Nephron progenitor cell (in vitro differentiated cells): Measurements from ENCODE around the gene VCL.

Experiments used
- DNase-seq: peaks from one replicate; pipeline ENCODE4 v3.0.0; 2021
- H3K27ac Mint-ChIP-seq: 2 replicates; pipeline ENCODE4 v1.8.0; 2021; ENCODE audit warnings: mild to moderate bottlenecking, moderate library complexity, mixed read lengths
- H3K27me3 Mint-ChIP-seq: 2 replicates; pipeline ENCODE4 v1.8.0; 2021; ENCODE audit warnings: mild to moderate bottlenecking, low read depth, mixed read lengths; ENCODE audit not compliant: poor library complexity
- H3K36me3 Mint-ChIP-seq: 2 replicates; pipeline ENCODE4 v1.8.0; 2021; ENCODE audit warnings: low read depth, mixed read lengths
- H3K4me1 Mint-ChIP-seq: 2 replicates; pipeline ENCODE4 v1.8.0; 2021; ENCODE audit warnings: mixed read lengths
- H3K4me3 Mint-ChIP-seq: 2 replicates; pipeline ENCODE4 v1.8.0; 2021; ENCODE audit warnings: mild to moderate bottlenecking, moderate library complexity, mixed read lengths
- H3K9me3 Mint-ChIP-seq: 2 replicates; pipeline ENCODE4 v1.8.0; 2021; ENCODE audit warnings: mild to moderate bottlenecking, moderate library complexity, mixed read lengths
- CTCF ChIP-seq: fragments of 200-600 bp; sonication (generic); IDR thresholded peaks from 2 replicates; pipeline ENCODE4 v1.5.0; 2021; ENCODE audit warnings: antibody characterized with exemption

The VCL gene

GRCh38 chr10:74107391-74107790 lies 109.5 kb downstream of the VCL start:
- Mint-ChIP-seq H3K36me3 (peaks cover 90% of the 10 kb centered on the region), H3K27ac (no peak overlapping the region), H3K9me3 (no peaks in the 10 kb centered on the region), H3K4me1 (no peaks in the 10 kb centered on the region), H3K4me3 (no peak overlapping the region), H3K27me3 (peaks cover 3% of the 10 kb centered on the region)
- TF ChIP-seq CTCF, result no peak
- DNase-seq, result no peak

DNA sequence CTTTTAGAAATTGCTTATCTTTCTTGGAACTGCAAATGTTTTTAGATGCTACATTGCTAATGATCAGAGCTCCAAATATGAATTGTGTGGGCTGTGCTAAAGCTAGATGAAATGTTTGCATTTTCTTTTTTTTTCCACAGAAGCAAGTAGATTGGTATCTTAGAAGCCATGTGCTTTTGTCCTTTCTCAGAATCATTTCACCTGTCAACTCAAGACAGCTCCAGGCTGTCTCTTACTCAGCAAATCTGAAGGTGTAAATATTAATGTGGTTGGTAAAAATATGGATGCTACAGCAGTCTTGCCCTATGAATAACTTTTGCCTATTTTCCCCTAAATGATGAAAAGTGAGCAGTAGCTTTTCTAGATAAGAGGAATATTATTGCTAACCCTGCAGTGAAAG lies 111.5 kb downstream of the VCL start:
- no peak for TF ChIP-seq CTCF
- no peak for DNase-seq
- no peaks in the 10 kb centered on the region for H3K4me1 Mint-ChIP-seq
- H3K4me3 Mint-ChIP-seq, result no peak overlapping the region
- no peaks in the 10 kb centered on the region for H3K9me3 Mint-ChIP-seq
- peaks cover 89% of the 10 kb centered on the region for H3K36me3 Mint-ChIP-seq
- H3K27ac Mint-ChIP-seq, result no peak overlapping the region
- H3K27me3 Mint-ChIP-seq, result peaks cover 1% of the 10 kb centered on the region

DNA sequence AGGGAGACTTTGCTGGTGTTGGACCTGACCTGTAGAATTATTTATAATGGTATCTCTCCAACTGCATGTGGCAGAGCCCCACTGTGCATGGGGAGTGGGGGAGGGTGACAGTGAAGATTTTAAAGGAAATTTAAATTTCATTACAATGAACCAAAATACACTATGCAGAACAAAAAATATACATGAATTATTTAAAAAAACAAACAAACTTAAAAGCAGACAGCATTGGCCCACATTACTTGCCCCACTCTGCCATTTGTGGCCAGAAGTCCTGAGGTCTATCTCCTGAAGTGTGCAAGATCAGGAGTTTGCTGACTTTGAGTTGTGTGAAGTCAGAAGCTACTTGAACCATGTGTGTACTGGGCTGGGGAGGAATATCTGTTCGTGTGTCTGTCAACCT lies 112.2 kb downstream of the VCL start:
- no peaks in the 10 kb centered on the region for H3K27me3 Mint-ChIP-seq
- H3K36me3 Mint-ChIP-seq, result peaks cover 88% of the 10 kb centered on the region
- no peak overlapping the region for H3K27ac Mint-ChIP-seq
- H3K4me3 Mint-ChIP-seq, result no peak overlapping the region
- no peak for DNase-seq
- H3K4me1 Mint-ChIP-seq, result no peaks in the 10 kb centered on the region
- no peak for TF ChIP-seq CTCF
- no peaks in the 10 kb centered on the region for H3K9me3 Mint-ChIP-seq

GRCh38 chr10:74111799-74112198 lies 113.9 kb downstream of the VCL start:
- no peaks in the 10 kb centered on the region for H3K27me3 Mint-ChIP-seq
- peak overlapping the region; percentile 39 for H3K27ac Mint-ChIP-seq
- H3K9me3 Mint-ChIP-seq, result no peaks in the 10 kb centered on the region
- no peaks in the 10 kb centered on the region for H3K4me1 Mint-ChIP-seq
- no peak for TF ChIP-seq CTCF
- no peak overlapping the region for H3K4me3 Mint-ChIP-seq
- peaks cover 91% of the 10 kb centered on the region for H3K36me3 Mint-ChIP-seq
- DNase-seq, result no peak

DNA sequence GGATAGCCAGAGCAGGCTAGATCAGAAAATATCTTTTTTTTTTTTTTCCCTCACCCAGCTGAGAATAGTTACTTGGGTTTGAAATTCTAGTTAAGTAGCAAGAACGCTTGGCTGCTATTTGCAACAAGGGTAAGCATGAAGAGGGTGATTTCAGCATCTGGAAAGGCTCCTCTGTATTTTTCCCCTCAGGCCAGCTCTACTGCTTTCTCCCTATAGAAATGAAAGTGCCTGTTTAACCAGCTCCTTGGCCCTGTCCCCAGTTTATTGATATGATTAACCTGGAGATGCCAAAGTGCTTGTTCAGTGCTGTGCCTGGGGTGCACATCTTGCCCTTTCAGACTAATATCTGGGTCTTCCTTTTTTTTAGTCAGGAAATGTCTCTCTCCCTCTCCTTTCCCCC lies 115.6 kb downstream of the VCL start:
- Mint-ChIP-seq H3K36me3 (peaks cover 83% of the 10 kb centered on the region), H3K4me3 (no peak overlapping the region), H3K27ac (peak overlapping the region; percentile 64), H3K27me3 (no peaks in the 10 kb centered on the region), H3K9me3 (no peaks in the 10 kb centered on the region), H3K4me1 (no peaks in the 10 kb centered on the region)
- TF ChIP-seq CTCF, result no peak
- DNase-seq, result no peak

DNA sequence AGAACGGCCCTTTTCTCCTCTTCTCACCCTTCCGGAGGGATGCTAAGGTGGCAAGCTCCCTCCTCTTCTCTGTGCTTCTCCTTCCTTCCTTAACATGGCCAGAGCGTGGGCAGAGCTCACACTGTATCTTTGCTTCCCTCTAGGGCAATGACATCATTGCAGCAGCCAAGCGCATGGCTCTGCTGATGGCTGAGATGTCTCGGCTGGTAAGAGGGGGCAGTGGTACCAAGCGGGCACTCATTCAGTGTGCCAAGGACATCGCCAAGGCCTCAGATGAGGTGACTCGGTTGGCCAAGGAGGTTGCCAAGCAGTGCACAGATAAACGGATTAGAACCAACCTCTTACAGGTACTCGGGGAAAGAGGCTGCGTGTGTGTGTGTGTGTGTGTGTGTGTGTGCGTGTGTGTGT lies 116.1 kb downstream of the VCL start:
- H3K36me3 Mint-ChIP-seq, result peaks cover 82% of the 10 kb centered on the region
- no peak overlapping the region for H3K4me3 Mint-ChIP-seq
- peak overlapping the region; percentile 64 for H3K27ac Mint-ChIP-seq
- no peak for TF ChIP-seq CTCF
- peaks cover 3% of the 10 kb centered on the region for H3K4me1 Mint-ChIP-seq
- H3K27me3 Mint-ChIP-seq, result no peaks in the 10 kb centered on the region
- no peak for DNase-seq
- no peaks in the 10 kb centered on the region for H3K9me3 Mint-ChIP-seq
